ENCODE data around the gene NPR2. TPM values are rescaled to one million over a fixed set of nuclear protein-coding genes. Genes with fewer than 3 reads are reported as not detected.
A peak's percentile ranks its signal among the peaks of the same experiment; 100 is the strongest.

NPR2 gene
- total RNA-seq, 3 donors from 2014 or later: 8.8 to 31.8 (median 12.0) TPM

DNA sequence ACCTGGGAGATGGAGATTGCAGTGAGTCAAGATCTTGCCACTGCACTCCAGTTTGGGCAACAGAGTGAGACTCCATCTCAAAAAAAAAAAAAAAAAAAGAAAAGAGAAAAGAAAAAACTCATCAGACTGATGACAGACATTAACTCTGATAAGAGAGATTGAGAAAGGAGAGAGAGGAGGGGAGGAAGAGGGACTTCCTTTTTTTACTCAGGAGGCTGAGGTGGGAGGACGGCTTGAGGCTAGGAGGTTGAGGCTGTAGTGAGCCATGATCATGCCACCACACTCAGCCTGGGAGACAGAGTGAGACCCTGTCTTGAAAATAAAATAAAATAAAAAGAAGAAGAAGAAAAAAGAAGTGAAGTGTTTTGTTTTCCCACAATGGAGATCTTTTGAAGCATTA lies 27.6 kb upstream of the NPR2 start:
- Histone ChIP-seq H3K9me3 (no peaks in the 10 kb centered on the region), H3K36me3 (ENCODE audit: low read depth) (no peaks in the 10 kb centered on the region), H3K4me3 (no peak overlapping the region), H3K4me1 (ENCODE audit: low read depth) (peaks cover under 1% of the 10 kb centered on the region)
- intact Hi-C loops (cut with DNase I, micrococcal nuclease): no loop called here
- DNase-seq (no peak), ATAC-seq (no peak)
- TF ChIP-seq, protein P1, sequence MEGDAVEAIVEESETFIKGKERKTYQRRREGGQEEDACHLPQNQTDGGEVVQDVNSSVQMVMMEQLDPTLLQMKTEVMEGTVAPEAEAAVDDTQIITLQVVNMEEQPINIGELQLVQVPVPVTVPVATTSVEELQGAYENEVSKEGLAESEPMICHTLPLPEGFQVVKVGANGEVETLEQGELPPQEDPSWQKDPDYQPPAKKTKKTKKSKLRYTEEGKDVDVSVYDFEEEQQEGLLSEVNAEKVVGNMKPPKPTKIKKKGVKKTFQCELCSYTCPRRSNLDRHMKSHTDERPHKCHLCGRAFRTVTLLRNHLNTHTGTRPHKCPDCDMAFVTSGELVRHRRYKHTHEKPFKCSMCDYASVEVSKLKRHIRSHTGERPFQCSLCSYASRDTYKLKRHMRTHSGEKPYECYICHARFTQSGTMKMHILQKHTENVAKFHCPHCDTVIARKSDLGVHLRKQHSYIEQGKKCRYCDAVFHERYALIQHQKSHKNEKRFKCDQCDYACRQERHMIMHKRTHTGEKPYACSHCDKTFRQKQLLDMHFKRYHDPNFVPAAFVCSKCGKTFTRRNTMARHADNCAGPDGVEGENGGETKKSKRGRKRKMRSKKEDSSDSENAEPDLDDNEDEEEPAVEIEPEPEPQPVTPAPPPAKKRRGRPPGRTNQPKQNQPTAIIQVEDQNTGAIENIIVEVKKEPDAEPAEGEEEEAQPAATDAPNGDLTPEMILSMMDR (IDR thresholded peaks at IDR 0.05): no peak

DNA sequence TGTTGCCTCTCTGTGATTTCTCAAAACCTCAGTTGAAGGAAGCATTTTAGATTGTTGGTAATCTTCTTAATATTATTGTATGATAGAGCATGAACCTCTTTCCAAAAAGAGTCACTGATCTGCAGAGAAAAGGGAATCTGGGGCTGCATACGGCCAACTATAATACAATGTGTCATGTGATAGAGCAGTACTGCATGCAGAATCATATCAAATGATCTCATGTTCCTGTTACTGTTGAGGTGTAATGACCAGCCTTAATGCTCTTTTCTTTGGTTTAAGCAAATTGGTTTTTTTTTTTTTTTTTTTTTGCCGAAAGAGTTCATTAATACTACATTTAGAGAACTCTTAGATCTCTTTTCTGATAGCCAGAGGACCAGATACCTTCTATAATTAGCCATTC lies 24.4 kb upstream of the NPR2 start:
- peaks cover 17% of the 10 kb centered on the region for H3K4me1 ChIP-seq (ENCODE audit: low read depth)
- intact Hi-C loops (cut with DNase I, micrococcal nuclease): no loop called here

DNA sequence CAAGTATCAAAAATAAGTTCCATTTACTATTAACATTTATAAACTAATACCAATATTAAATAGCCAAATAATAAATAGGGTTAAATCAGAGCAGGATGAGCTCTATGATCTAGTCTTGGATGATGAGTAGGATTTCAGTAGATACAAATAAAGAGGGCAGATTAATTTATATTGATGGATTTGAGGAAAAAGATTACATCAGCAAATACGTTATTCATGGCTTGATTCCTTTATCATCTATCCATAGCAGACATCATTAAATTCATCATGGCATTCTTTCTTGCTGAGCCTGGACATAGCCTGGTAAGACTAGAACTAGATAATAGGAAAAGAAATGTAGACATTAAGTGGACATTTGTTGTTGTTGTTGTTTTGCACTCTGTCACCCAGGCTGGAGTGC lies 23.9 kb upstream of the NPR2 start:
- Histone ChIP-seq H3K36me3 (ENCODE audit: low read depth) (no peaks in the 10 kb centered on the region), H3K4me3 (no peak overlapping the region), H3K9me3 (no peaks in the 10 kb centered on the region), H3K4me1 (ENCODE audit: low read depth) (peaks cover 21% of the 10 kb centered on the region)
- ATAC-seq (no peak), DNase-seq (no peak)
- intact Hi-C loops (cut with DNase I, micrococcal nuclease): no loop called here
- TF ChIP-seq, protein P1 (IDR thresholded peaks at IDR 0.05): no peak

More for the DNA sequence above, 24.4 kb upstream of the NPR2 start:
- no peak for DNase-seq
- no peak for ATAC-seq
- Histone ChIP-seq H3K9me3 (no peaks in the 10 kb centered on the region), H3K36me3 (ENCODE audit: low read depth) (no peaks in the 10 kb centered on the region), H3K4me3 (no peak overlapping the region)
- TF ChIP-seq, protein P1 (IDR thresholded peaks at IDR 0.05): no peak

DNA sequence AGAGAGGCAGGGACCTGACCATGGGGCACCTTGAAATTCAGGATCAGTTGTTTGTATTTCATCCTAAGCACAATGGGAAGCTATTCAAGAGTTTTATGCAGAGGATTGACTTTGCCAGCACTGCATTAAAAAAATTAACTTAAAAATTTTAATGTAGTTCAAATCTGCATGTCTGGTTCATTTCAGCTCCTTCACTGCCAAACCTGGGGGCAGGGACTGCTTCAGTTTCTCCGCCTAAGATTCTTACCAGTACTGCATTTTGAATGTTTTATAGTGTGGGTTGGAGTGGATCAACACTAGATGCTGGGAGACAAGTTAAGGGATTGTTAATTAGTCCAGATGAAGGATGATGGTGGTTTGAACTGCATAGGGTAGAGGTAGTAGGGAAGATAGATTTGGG lies 21.6 kb upstream of the NPR2 start:
- H3K4me1 ChIP-seq (ENCODE audit: low read depth): peaks cover 23% of the 10 kb centered on the region
- intact Hi-C loops (cut with DNase I, micrococcal nuclease): no loop called here
- H3K36me3 ChIP-seq (ENCODE audit: low read depth): no peaks in the 10 kb centered on the region
- H3K4me3 ChIP-seq: no peak overlapping the region
- no peaks in the 10 kb centered on the region for H3K9me3 ChIP-seq
- DNase-seq (no peak), ATAC-seq (no peak)
- TF ChIP-seq, protein P1 (IDR thresholded peaks at IDR 0.05): no peak

DNA sequence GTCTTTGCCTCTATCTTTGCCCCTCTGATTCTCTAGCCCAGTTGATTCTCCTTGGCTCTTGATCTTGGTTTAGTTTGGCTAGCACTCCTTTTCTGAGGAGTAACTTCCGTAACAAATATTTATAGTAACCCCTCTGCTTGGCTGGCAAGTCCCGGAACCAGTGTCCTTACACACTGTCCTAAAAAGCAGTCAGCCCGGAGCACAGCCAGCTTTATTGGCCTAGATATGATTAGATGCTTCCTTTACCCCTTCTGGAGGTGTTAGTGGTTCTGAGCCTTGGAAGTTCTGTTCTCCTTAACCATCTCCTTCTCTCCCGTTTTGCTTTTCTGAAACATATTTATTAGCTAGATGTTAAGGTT lies 20.3 kb upstream of the NPR2 start:
- peaks cover 23% of the 10 kb centered on the region for H3K4me1 ChIP-seq (ENCODE audit: low read depth)
- intact Hi-C loops (cut with DNase I, micrococcal nuclease): no loop called here
- no peaks in the 10 kb centered on the region for H3K36me3 ChIP-seq (ENCODE audit: low read depth)
- peak; percentile 69 for ATAC-seq
- peak in 1 of 3 donors; percentile 45 for DNase-seq
- TF ChIP-seq, protein P1 (IDR thresholded peaks at IDR 0.05): no peak
- no peak overlapping the region for H3K4me3 ChIP-seq
- no peaks in the 10 kb centered on the region for H3K9me3 ChIP-seq

DNA sequence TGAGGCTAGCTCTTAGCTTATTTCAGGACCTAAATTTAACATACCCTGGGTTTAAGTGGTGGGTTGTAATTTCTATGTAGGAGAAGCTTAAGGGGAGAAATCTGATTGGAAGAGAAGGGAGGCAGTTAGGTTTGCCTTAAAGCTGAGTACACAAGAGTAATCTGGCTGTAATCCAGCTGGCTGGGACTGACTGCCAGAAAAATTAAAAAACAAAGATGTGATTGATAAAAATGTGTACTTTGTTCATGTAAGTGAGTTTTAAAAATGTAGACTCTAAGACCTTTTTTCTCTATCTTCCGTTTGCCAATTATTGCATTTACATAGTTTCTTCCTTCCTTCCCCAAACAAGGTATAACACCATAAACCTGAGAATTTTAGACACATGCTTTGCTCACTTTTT lies 19.9 kb upstream of the NPR2 start:
- DNase-seq: peak in 1 of 3 donors; percentile 76
- H3K4me1 ChIP-seq (ENCODE audit: low read depth): peaks cover 23% of the 10 kb centered on the region
- H3K36me3 ChIP-seq (ENCODE audit: low read depth): no peaks in the 10 kb centered on the region
- TF ChIP-seq, protein P1 (IDR thresholded peaks at IDR 0.05): no peak
- no peak overlapping the region for H3K4me3 ChIP-seq
- ATAC-seq: peak; percentile 63
- no peaks in the 10 kb centered on the region for H3K9me3 ChIP-seq
- intact Hi-C loops (cut with DNase I, micrococcal nuclease): no loop called here
